GM19239 (cell line): ENCODE results near the gene TSG101.

Experiments
- DNase-seq: peaks from one replicate; pipeline ENCODE4 v3.0.0; 2011; ENCODE audit warnings: low spot score; ENCODE audit not compliant: insufficient read length
- FAIRE-seq: peaks from 2 replicates; lab custom pipeline; 2011; peaks lifted over from hg19 to GRCh38; lab: Jason Lieb, UNC

Gene TSG101

GRCh38 chr11:18495271-18495670 lies 31.5 kb downstream of the TSG101 start:
- FAIRE-seq, result no peak

GRCh38 chr11:18493310-18493709 lies 33.4 kb downstream of the TSG101 start:
- DNase-seq, result no peak
- FAIRE-seq, result no peak

More at GRCh38 chr11:18495271-18495670, 31.5 kb downstream of the TSG101 start:
- DNase-seq, result no peak

DNA sequence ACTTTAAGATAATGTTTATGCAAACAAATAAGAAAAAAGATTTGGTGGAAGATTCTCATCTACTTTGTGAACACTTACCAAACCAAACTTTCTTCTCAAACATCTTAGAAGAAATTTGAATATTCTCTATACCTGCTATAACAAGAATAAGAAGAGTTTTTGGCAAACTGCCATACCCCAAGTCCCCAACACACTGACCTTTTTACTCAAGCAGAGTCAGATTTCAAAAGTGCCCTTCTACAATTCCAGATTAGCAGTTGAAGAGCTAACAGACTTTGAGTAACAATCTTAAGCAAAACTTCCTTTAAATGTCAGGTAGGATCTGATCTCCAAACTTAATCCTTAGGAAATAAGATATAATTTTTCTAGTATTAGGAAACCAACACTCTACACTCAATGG lies 33.9 kb downstream of the TSG101 start:
- FAIRE-seq, result peak; percentile 55
- no peak for DNase-seq

- FAIRE-seq (no peak), DNase-seq (no peak)
These were observed 34.8 kb downstream of the TSG101 start for GRCh38 chr11:18491924-18492323.

GRCh38 chr11:18490736-18491485 lies 35.8 kb downstream of the TSG101 start:
- no peak for FAIRE-seq
- DNase-seq, result no peak

- FAIRE-seq (no peak), DNase-seq (no peak)
These were observed 36.4 kb downstream of the TSG101 start for GRCh38 chr11:18490319-18490718.

DNA sequence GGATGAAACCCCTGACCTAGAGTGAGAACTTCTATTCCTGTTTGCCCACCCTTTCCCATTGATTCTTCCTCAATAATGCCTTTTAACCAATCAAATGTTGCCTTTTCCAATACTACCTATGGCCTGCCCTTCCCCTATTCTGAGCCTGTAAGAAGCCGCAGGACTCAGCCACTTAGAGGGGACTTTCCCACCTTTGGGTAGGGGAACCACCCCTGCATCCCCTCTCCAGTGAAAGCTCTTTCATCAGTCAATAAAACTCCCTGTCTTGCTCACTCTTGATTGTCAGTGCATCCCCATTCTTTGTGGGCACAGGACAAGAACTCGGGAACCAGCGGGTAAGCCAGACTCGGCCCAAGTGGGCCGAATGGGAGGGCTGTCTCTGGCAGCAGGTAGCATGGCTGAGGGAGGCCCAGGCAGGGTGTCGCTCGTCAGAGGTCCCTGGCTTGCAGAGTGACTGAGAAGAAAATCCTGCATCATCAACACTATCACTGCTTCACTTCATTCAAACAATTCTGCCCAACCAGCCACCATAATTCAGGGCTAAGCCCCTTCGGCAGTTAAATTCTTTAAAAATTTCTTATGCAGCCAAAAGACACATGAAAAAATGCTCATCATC lies 40.7 kb downstream of the TSG101 start:
- peak; percentile 56 for FAIRE-seq

DNA sequence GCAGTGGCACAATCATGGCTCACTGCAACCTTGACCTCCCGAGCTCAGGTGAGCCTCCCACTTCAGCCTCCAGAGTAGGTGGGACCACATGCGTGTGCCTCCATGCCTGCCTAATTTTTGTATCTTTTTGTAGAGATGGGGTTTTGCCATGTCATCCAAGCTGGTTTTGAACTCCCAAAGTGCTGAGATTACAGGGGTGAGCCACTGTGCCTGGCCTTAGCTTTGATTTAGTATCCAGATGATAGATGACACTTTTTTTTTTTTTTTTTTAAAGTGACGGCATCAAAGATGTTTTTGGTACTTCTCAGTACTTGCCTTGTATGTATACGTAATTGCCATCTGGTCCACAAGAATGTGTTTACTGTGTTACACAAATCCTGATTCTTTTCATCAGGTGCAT lies 47.7 kb downstream of the TSG101 start:
- FAIRE-seq, result no peak
- DNase-seq, result no peak

More for the DNA sequence above, 40.7 kb downstream of the TSG101 start:
- no peak for DNase-seq

GRCh38 chr11:18472587-18472986 lies 54.2 kb downstream of the TSG101 start:
- FAIRE-seq (no peak), DNase-seq (no peak)

DNA sequence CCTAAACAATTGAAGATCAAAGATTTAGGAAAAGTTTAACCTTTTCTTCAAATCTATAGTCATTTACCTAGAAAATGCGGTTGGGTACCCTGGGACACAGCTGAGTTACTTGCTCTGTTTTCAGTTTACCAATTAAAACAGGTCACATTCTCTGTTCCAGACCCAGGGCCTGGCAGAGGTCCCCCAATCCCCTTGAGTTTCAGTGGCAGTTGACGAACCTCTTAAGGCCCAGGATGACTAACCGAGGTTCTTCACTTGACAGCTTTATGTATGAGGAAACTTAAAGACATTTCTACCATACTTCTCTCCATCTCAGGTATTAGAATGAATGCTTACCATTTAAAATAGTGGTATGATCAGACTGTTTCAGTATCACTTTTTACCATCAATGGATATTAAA lies 54.7 kb downstream of the TSG101 start:
- FAIRE-seq (no peak), DNase-seq (no peak)

DNA sequence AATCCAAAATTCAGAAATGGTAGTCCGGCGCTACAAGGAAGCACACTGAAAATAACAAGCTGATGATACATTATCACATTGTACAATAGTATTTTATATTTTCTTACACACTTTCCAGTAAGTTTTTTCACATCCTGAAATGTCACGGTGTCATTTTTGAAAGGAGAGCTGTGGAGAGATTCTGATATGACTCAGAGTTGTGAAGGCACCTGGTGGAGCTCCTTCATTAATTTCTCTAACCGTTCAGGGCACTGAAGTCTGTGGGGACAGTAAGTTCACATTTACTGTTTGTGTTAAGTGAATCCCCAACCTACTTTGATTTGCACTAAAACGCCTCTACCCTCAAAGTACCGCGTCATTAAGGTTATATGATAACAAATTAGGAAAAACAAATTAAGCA lies 57.8 kb downstream of the TSG101 start:
- DNase-seq, result no peak
- FAIRE-seq, result no peak

- DNase-seq (no peak), FAIRE-seq (no peak)
These were observed 58.7 kb downstream of the TSG101 start for GRCh38 chr11:18468059-18468458.

DNA sequence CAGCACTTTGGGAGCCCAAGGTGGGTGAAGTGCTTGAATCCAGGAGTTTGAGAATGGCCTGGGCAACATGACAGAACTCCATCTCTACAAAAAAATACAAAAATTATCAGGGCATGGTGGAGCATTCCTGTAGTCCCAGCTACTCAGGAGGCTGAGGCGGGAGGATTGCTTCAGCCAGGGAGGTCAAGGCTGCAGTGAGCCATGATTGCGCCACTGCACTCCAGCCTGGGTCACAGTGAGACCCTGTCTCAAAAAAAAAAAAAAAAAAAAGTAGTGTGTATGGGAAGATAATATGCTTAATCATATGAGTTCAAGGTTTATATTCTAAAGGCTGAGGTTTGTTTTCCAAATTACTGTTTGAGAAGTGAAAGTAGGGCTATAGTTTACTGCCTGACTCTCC lies 60.3 kb downstream of the TSG101 start:
- DNase-seq (no peak), FAIRE-seq (no peak)

DNA sequence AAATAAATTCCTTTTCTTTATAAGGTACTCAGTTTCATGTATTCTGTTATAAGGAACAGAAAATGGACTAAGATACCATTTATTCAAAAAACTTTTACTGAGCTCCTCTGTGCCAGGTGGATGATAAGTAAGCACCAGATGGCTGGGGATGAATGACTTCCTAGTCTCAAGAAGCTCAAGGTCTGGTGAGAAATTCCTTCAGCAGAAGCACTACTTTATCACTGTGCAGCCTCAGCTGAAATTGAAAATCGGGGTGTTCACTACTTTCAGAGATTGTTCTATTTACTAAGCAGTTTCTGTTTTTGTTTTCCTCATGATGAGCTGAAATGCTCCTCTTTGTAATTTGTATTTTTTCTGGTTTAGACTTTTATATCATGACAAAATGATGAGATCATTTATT lies 63.3 kb downstream of the TSG101 start:
- DNase-seq (no peak), FAIRE-seq (no peak)

- DNase-seq (no peak), FAIRE-seq (no peak)
These were observed 64.8 kb downstream of the TSG101 start for GRCh38 chr11:18461909-18462308.

- FAIRE-seq (no peak), DNase-seq (no peak)
These were observed 67.1 kb downstream of the TSG101 start for GRCh38 chr11:18459634-18460033.

GRCh38 chr11:18457450-18457849 lies 69.3 kb downstream of the TSG101 start:
- no peak for DNase-seq

GRCh38 chr11:18455686-18456372 lies 70.9 kb downstream of the TSG101 start, which contains the start of gene LDHAL6A:
LDHAL6A (plus strand) TSS chr11:18455856; CDS start chr11:18456681, 825 bp downstream.
- FAIRE-seq, result no peak
- DNase-seq, result no peak

More at GRCh38 chr11:18457450-18457849, 69.3 kb downstream of the TSG101 start:
- FAIRE-seq, result no peak

GRCh38 chr11:18452927-18453326 lies 73.8 kb downstream of the TSG101 start:
- no peak for FAIRE-seq
- DNase-seq, result no peak

DNA sequence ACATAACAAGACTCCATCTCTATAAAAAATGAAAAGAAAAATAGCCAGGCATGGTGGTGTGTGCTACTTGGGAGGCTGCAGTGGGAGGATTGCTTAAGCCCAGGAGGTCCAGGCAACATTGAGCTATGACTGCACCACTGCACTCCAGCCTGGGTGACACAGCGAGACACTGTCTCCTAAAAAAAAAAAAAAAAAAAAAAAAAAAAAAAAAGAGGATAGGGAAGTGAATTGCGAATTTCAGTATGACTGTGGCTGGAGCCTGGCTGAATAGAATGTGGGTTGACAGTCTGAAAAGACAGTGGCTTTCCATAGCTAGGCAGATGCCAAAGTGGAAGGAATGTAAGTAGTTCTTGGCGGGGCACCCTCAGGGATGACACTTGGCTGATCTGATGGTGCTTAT lies 77.5 kb downstream of the TSG101 start:
- DNase-seq (no peak), FAIRE-seq (no peak)

DNA sequence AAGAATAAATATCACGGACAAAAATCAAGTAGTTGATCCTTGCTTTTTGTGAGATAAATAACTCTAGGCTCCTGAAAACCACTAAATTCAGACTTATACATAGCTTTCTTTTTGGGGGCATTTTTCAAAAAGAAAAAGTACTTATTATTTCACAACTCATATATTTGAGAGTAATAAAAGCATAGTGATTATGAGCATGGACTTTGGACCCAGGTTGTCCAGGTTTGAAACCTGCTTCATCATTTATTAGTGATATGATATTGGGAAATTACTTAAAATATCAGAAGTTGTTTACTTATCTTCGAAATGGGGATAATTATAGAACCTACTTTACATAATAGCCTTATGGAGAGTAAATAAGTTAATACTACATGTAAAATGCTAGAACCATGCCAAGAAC lies 88.1 kb downstream of the TSG101 start:
- FAIRE-seq (no peak), DNase-seq (no peak)
